ENCODE results near the gene ACSS1. TPM values are rescaled to one million over a fixed set of nuclear protein-coding genes. Genes with fewer than 3 reads are reported as not detected.
"Not testable (repeated sequence)": the region's sequence is repeated elsewhere in the genome, so short reads cannot be mapped to it uniquely, and the experiment has no call there.

The ACSS1 gene
- total RNA-seq, 1 donor from 2014 or later = 21.1 TPM

DNA sequence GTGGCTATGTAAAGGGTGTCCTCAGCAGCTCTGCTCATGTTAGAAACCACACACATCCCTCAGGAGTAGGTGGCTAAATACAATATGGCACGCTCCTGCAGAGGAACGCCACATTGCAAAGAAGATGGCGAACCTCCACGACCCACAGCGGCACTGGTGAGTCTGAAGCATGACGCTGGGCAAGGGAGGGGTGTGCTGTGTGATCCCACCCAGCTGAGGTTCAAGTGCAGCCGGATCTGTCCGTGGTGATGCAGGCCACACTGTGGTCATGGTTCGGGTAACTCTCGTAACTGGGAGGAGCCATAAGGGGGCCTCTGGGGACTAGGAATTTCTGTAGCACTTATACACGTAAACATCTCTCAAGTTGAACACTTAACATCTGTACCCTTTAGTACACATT is 42.0 kb downstream of the ACSS1 start:
- DNase-seq (ENCODE audit: extremely low read depth, low read depth, low spot score) = no peak

DNA sequence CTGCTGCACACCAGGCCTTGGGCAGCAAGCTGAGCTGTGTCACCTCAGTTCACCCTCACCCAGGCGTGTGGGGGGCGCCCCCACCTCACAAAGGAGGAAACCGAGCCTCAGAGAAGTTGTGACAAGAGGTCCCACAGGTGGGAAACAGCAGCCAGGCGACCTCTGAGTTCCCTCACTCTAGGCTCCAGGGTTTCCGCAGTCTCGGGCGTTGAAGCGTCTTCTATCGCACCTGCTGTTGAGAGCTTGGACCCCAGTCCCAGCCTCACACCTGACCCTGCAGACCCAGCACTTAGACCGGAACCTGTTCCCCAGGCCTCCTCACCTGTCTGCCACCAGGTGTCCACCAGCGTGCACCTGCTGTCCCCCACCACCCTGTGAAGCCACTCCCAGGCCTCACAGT is 43.1 kb downstream of the ACSS1 start:
- no peak for DNase-seq (ENCODE audit: extremely low read depth, low read depth, low spot score)

DNA sequence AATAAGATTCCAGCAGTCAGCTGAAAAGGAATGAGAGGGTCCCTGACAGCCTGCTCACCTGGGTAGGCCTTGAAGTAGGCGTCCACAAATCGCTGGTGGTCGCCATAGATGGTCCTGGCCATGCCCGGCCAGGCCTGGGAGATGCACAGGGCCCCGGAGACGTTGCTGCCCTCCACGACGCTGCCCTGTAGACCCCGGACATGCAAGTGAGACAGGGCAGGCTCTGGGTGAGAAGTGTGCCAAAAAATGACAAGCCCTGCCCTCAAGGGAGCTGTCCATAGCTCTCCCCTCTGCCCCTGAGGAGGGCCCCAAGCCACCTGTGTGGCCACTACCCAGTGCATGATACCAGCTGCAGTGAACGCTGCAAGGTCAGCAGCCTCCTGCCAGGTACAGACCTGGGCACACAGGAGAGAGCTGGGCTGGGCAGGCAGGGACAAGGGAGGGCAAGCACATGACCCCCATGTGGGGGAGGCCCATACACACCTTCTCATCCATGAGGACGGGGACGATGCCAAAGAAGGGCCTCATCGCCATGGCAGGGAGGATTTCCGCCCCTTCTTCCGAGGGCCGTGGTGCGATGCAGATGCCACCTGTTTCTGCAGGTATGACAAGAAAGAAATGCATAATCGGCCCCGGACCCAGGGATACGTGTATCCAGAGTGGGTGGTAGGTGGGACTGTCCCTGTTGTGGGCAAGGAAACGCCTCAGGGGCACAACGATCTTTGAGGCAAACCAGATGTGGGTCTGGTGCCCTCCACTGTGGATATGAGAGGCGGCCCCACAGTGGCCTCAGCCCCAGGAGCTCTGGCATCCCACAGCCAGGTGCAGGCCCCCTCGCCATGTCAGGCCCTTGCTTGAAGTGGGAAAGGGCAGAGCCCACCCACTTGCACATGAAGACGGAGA is 44.2 kb downstream of the ACSS1 start:
- DNase-seq (ENCODE audit: extremely low read depth, low read depth, low spot score) = no peak

GRCh38 chr20:25012616-25013189 is 45.2 kb downstream of the ACSS1 start:
- no peak for DNase-seq (ENCODE audit: extremely low read depth, low read depth, low spot score)

DNA sequence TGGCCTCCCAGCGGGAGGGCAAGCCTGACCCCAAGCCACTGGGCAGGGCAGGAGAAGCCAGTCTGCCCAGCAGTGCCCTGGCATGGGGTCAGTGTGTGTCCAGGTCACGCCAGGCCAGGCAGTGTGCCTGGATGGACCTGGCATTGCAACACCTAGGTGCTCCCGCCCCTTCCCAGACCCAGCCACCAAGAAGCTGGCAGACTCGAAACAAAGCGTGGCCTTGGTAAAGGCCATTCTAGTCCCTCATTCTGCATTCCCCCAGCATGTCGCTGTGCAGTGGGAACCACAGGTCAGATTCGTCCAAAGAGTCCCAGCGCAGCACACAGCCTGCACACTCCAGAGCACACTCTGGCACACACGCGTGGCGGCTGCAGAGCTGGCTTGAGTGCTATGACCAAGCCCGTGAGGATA is 46.1 kb downstream of the ACSS1 start:
- no peak for DNase-seq (ENCODE audit: extremely low read depth, low read depth, low spot score)

DNA sequence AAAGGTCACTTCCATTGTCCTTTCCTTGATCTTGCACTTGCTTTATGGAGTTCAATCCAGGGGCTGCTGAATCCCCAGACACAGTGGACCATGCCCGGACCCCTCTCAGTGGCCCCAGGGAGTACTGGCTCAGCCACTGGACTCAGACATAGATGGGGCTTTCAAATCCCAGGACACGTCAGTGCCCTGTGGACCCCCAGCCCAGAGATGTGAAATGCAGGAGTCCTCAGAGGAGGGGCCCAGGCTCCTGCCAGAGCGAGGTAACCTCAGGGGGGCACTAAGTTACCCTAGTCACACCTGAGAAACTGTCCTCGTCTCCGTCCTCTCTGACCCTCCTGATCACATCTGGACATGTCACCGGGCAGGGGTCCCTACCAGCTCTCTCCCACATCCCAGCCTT is 46.7 kb downstream of the ACSS1 start:
- no peak for DNase-seq (ENCODE audit: extremely low read depth, low read depth, low spot score)

DNA sequence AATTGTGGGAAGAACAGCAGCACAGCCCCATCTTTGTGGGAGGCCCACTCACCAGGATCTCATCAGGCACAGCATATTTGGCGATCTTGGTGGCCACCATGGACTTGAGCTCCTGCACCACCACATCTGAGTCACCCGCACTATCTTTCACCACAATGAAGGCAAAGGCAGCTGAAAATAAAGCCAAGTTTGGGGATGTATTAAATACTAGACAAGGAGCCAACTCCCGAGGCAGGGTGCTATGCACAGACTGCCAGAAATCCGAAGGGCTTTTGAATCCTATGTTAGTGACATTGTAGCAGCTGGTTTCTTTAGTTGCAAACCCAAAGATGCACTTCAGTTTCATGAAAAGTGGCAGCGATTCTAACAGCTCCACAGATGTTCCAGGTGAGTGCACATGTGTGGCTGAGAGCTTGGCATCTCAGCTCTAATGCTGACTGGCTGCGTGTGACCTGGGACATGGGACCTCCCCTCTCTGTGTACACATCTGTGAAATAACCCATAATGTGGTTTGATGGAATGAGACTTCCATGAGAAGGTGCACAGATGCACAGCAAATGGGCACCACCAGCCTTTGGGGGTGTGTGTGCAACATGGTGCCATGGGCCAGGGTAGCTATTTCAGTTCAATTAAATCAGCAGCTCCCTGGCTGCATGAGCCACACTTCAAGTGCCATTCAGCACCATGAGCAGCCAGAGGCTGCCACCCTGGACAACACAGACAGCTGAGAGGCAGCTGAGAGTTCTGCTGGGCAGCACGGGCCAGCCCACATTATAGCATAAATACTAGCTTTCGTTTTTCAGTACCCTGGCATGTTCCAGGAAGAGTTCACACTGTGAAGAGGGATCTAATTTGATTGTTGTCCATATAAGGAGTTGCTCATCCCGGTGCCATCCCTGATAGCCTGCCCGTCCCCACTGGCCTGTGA is 48.5 kb downstream of the ACSS1 start:
- DNase-seq (ENCODE audit: extremely low read depth, low read depth, low spot score) = no peak

DNA sequence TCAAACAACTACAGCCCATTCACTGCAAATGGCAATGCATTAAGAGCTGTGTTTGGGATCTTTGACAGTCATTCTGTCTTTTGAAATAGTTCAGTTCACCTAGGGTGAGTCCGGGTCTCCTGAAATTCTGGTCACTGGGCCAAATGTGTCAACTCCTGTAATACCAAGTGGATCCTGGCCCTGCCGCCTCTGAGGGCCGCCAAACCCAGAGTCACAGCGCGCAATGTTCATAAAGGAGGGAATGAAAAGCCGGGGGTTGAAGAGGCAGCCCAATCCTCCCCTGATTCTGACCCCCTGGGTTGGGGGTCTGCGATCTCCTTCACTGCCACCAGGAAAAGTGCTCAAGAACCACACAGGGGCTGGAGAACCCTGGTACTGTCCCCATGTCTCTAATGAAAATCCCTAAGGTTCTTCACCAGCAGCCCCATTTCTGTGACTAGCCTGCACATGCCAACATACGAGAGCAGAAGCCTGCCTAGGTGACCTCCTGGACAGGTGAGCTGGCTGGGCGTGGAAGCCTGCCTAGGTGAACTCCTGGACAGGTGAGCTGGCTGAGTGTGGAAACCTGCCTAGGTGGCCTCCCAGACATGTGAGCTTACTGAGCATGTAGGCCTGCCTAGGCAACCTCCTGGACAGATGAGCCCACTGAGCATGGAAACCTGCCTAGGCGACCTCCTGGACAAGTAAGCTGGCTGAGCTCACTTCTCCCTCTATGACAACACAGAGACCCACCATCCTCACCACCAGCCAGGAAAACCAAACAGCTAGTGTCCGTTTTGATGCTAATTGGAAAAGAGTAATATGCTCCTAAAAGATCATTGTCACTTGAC is 49.3 kb downstream of the ACSS1 start:
- DNase-seq (ENCODE audit: extremely low read depth, low read depth, low spot score) = no peak

DNA sequence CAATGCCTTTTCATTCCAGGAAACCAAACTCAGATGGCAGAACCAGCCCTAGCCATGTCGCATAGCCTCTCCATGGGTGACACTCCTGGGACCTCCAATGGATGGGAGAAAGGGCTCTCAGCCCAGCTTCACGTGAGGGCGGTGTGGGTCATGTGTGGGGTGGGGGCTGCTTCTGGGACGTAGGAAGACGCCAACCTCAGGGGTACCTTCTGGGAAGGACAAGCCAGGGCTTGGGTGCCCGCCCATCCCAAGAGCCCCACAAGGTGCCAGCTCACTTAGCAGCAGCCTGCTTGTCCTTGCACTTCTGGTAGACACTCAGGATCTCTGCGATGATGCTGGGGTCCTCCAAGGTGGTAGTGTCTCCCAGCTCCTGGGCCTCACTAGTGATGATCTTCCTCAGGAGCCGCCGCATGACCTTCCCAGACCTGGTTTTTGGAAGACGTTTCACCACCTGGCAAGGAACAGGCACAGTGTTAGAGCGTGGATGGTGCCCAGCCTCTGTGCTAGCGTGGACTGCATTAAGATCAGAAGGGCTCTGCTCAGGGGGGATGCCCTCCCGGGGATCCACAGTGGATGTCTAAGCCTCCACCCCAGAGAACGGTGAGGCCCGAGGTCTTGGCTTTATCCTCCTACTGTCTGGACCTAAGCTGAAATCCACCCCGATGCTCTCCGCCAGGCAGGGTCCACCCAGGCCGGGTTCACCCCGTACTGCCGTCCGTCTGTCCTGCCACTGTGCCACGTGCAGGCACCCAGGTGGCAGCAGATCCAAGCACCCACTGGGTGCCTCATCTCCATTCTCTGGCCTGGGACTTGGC is 50.2 kb downstream of the ACSS1 start:
- DNase-seq (ENCODE audit: extremely low read depth, low read depth, low spot score) = no peak

- DNase-seq (ENCODE audit: extremely low read depth, low read depth, low spot score) = no peak
These were observed 51.3 kb downstream of the ACSS1 start for GRCh38 chr20:25006431-25007167.

- DNase-seq (ENCODE audit: extremely low read depth, low read depth, low spot score) = no peak
These were observed 52.3 kb downstream of the ACSS1 start for GRCh38 chr20:25005661-25006060.

GRCh38 chr20:25005220-25005619 is 52.7 kb downstream of the ACSS1 start:
- no peak for DNase-seq (ENCODE audit: extremely low read depth, low read depth, low spot score)

GRCh38 chr20:25003002-25003401 is 54.9 kb downstream of the ACSS1 start:
- DNase-seq (ENCODE audit: extremely low read depth, low read depth, low spot score) = no peak

DNA sequence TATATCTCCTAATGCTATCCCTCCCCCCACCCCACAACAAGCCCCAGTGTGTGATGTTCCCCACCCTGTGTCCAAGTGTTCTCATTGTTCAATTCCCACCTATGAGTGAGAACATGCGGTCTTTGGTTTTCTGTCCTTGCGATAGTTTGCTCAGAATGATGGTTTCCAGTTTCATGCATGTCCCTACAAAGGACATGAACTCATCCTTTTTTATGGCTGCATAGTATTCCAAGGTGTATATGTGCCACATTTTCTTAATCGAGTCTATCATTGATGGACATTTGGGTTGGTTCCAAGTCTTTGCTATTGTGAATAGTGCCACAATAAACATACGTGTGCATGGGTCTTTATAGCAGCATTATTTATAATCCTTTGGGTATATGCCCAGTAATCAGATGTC is 56.6 kb downstream of the ACSS1 start:
- not testable (repeated sequence) for DNase-seq (ENCODE audit: extremely low read depth, low read depth, low spot score)

DNA sequence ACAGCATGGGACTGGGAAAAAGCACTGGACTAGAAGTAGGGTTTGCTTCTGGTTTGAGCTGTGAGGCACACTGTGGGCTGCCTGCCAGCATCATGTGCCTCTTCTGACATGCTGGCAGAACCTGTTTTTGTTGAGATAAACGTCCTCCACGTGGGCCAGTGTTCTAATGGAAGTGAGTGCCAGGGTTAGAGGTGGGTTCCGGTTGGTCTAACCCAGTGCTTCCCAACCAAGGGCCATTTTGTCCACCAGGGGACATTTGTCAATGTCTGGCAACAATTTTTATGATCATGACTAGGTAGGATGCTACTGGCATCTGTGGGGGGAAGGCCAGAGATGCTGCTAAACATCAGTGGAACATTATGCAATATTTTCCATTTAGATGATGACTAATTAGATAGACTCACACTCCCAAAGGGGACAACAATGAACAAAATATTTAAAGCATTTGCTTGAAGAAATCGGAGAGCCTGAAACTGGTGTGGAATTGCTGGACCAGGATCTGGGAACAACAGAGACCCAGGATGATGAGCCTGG is 57.6 kb downstream of the ACSS1 start:
- no peak for DNase-seq (ENCODE audit: extremely low read depth, low read depth, low spot score)

GRCh38 chr20:24999568-24999967 is 58.4 kb downstream of the ACSS1 start:
- DNase-seq (ENCODE audit: extremely low read depth, low read depth, low spot score) = no peak

DNA sequence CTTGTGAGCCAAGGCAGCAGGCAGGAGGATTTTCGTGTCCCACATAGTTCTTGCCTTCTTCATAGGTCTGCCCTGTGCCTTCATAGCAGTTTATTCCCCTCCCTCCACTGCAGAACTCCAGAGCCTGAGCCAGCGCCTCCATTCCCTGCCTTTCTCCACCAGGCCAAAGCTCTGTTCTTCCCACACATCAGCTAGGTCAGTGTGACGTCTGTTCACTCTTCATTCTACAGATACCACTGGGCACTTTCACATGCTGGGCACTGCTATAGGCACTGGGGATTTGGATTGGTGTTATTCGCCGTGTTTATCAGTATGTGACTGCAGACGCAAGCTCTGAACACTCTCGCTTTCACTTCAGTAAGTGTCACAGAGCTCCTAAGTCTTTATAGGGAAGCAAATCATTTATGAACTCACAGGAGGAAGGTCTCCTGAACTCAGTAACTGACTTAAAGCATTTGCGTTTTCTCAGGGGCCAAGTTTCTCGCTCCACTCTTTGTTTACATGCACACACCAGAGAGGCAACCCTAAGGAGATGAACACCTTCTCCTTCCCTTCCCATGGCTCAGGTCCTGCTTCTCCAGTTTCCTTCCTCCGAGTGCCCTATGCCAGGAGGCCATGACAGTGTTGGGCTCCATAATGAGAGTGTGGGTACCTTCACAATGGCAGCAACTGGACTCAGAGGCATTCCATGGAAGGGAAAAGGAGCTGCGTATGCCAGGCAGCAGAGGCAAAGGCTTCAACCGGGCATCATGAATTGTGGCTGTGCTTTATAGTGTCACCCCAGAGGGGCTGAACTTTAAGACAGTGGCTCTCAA is 59.1 kb downstream of the ACSS1 start:
- no peak for DNase-seq (ENCODE audit: extremely low read depth, low read depth, low spot score)

DNA sequence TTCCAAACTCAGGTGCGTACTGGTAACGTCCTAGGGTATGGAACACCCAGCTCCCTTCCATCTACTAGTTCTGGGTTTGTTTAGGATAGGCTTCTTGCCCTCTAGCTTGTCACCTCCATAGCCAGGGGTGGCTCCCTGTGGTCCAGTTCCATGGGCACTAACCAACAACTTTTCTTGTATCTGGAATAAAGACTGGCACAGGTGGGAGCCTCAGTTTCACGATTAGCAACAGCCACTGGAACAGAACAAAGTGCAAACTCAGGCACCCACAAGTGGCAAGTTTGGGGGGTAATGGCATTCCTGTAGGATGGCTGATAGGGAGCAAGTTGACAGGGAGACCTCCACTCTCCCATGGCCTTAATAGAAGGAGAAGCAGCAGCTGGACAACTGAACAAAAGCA is 59.8 kb downstream of the ACSS1 start:
- DNase-seq (ENCODE audit: extremely low read depth, low read depth, low spot score) = no peak
